Activated B cell treated with CpG ODN at 0.5 μM for 24 hours (primary cell): Measurements from ENCODE around the gene P4HB. TPM values are rescaled to one million over a fixed set of nuclear protein-coding genes. Genes with fewer than 3 reads are reported as not detected.

Experiments used
- ATAC-seq: fragments of 200-7000 bp; cut with Tn5 transposase; one replicate; pipeline ENCODE4 v1.10.0; 2021; ENCODE audit warnings: low read depth, mild to moderate bottlenecking, moderate library complexity
- CTCF ChIA-PET: fragments of 350-600 bp; sonication (Branson Sonifier 250); formaldehyde crosslinking; loops from one replicate; lab custom pipeline; 2021; ENCODE audit warnings: antibody characterized with exemption; lab: Charles Lee
- POLR2A ChIA-PET: fragments of 350-600 bp; sonication (Branson Sonifier 250); formaldehyde crosslinking; loops from one replicate; lab custom pipeline; 2021; ENCODE audit warnings: antibody characterized with exemption; lab: Charles Lee
- DNase-seq: peaks from one replicate; pipeline ENCODE4 v3.0.0; 2022
- H3K27ac Mint-ChIP-seq: one replicate; pipeline ENCODE4 v1.8.0; 2020; ENCODE audit warnings: mixed read lengths
- H3K27me3 Mint-ChIP-seq: one replicate; pipeline ENCODE4 v1.8.0; 2021; ENCODE audit warnings: mixed read lengths
- H3K36me3 Mint-ChIP-seq: one replicate; pipeline ENCODE4 v1.8.0; 2021; ENCODE audit warnings: low read depth, mixed read lengths
- H3K4me1 Mint-ChIP-seq: one replicate; pipeline ENCODE4 v1.8.0; 2021; ENCODE audit warnings: mixed read lengths
- H3K4me3 Mint-ChIP-seq: one replicate; pipeline ENCODE4 v1.8.0; 2020; ENCODE audit warnings: mild to moderate bottlenecking, mixed read lengths
- H3K9me3 Mint-ChIP-seq: one replicate; pipeline ENCODE4 v1.8.0; 2020; ENCODE audit warnings: mixed read lengths
- CTCF ChIP-seq: fragments of 200-600 bp; IDR thresholded peaks from one replicate; pipeline ENCODE4 v1.8.0; 2022; ENCODE audit warnings: antibody characterized with exemption, mild to moderate bottlenecking
- intact Hi-C: fragments of 100-400 bp; cut with micrococcal nuclease; formaldehyde crosslinking; loops from one replicate; pipeline ENCODE4 v1.15.1; 2024
- total RNA-seq: library from RNA; stranded (reverse); gene quantifications from 2 replicates; pipeline ENCODE4 v1.2.3, GENCODE V29; 2022

P4HB gene
- total RNA-seq, 1 donor from 2014 or later, result 225 TPM

GRCh38 chr17:81891303-81891552, 30.9 kb upstream of the P4HB start:
- H3K36me3 Mint-ChIP-seq, result peaks cover 50% of the 10 kb centered on the region
- no peaks in the 10 kb centered on the region for H3K9me3 Mint-ChIP-seq
- intact Hi-C loops, result loop anchor here (1.0 kb wide), 4 partner anchors 19 to 37 kb away; partner anchors contain the start of genes P4HB and PCYT2
- H3K4me3 Mint-ChIP-seq, result peak overlapping the region; percentile 94
- ChIA-PET POLR2A (interaction anchor here (0.5 to 2.5 kb wide), 4 partner anchors 22 to 373 kb away, joined by 3 to 9 read pairs (median 3); partner anchors contain the start of gene MCRIP1), CTCF (no interaction called here)
- DNase-seq, result peak; percentile 48
- H3K27me3 Mint-ChIP-seq, result no peaks in the 10 kb centered on the region
- peaks cover 29% of the 10 kb centered on the region for H3K4me1 Mint-ChIP-seq
- ATAC-seq, result no peak
- TF ChIP-seq CTCF, result no peak
- peak overlapping the region; percentile 93 for H3K27ac Mint-ChIP-seq

- peak overlapping the region; percentile 88 for H3K4me3 Mint-ChIP-seq
- no peak for DNase-seq
- H3K36me3 Mint-ChIP-seq, result peaks cover 54% of the 10 kb centered on the region
- POLR2A ChIA-PET, result interaction anchor here (0.9 to 2.5 kb wide), 3 partner anchors 19 to 57 kb away, joined by 3 to 9 read pairs (median 4); partner anchors contain the start of gene MCRIP1
- ATAC-seq, result no peak
- peak overlapping the region; percentile 84 for H3K27ac Mint-ChIP-seq
- no peaks in the 10 kb centered on the region for H3K27me3 Mint-ChIP-seq
- TF ChIP-seq CTCF, result no peak
- H3K9me3 Mint-ChIP-seq, result no peaks in the 10 kb centered on the region
- intact Hi-C loops, result loop anchor here (1.0 kb wide), 4 partner anchors 18 to 38 kb away; partner anchors contain the start of genes P4HB and PCYT2
- H3K4me1 Mint-ChIP-seq, result peaks cover 30% of the 10 kb centered on the region
- CTCF ChIA-PET, result no interaction called here
Observed at GRCh38 chr17:81890447-81891302, 30.3 kb upstream of the P4HB start.

- ATAC-seq, result no peak
- Mint-ChIP-seq H3K27me3 (no peaks in the 10 kb centered on the region), H3K27ac (no peak overlapping the region), H3K4me1 (peaks cover 31% of the 10 kb centered on the region), H3K4me3 (peak overlapping the region; percentile 48), H3K36me3 (peaks cover 56% of the 10 kb centered on the region), H3K9me3 (no peaks in the 10 kb centered on the region)
- ChIA-PET CTCF (no interaction called here), POLR2A (interaction anchor here (0.6 to 2.5 kb wide), 2 partner anchors 20 to 29 kb away, joined by 3 to 9 read pairs; no protein-coding TSS in a partner anchor)
- intact Hi-C loops, result no loop called here
- no peak for DNase-seq
- TF ChIP-seq CTCF, result no peak
Observed at GRCh38 chr17:81889602-81890001, 29.3 kb upstream of the P4HB start.

- ATAC-seq (no peak), DNase-seq (no peak)
- H3K27ac Mint-ChIP-seq, result no peak overlapping the region
- no peaks in the 10 kb centered on the region for H3K27me3 Mint-ChIP-seq
- no peak for TF ChIP-seq CTCF
- ChIA-PET CTCF (no interaction called here), POLR2A (interaction anchor here (0.6 to 2.5 kb wide), 2 partner anchors 19 to 28 kb away, joined by 3 to 9 read pairs; no protein-coding TSS in a partner anchor)
- H3K4me3 Mint-ChIP-seq, result peak overlapping the region; percentile 48
- no peaks in the 10 kb centered on the region for H3K9me3 Mint-ChIP-seq
- intact Hi-C loops, result no loop called here
- H3K4me1 Mint-ChIP-seq, result peaks cover 31% of the 10 kb centered on the region
- H3K36me3 Mint-ChIP-seq, result peaks cover 59% of the 10 kb centered on the region
Observed at GRCh38 chr17:81888988-81889595, 28.8 kb upstream of the P4HB start.
